HG03175 (cell line): ENCODE measurements around the gene TRAPPC1.
"Not testable (repeated sequence)": the region's sequence is repeated elsewhere in the genome, so short reads cannot be mapped to it uniquely, and the experiment has no call there.

ENCODE experiments used
- ATAC-seq: cut with Tn5 transposase; IDR thresholded peaks from one replicate; pipeline ENCODE4 v1.9.1; 2021; ENCODE audit warnings: mild to moderate bottlenecking, moderate library complexity; ENCODE audit not compliant: unreplicated experiment

The TRAPPC1 gene, protein sequence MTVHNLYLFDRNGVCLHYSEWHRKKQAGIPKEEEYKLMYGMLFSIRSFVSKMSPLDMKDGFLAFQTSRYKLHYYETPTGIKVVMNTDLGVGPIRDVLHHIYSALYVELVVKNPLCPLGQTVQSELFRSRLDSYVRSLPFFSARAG

DNA sequence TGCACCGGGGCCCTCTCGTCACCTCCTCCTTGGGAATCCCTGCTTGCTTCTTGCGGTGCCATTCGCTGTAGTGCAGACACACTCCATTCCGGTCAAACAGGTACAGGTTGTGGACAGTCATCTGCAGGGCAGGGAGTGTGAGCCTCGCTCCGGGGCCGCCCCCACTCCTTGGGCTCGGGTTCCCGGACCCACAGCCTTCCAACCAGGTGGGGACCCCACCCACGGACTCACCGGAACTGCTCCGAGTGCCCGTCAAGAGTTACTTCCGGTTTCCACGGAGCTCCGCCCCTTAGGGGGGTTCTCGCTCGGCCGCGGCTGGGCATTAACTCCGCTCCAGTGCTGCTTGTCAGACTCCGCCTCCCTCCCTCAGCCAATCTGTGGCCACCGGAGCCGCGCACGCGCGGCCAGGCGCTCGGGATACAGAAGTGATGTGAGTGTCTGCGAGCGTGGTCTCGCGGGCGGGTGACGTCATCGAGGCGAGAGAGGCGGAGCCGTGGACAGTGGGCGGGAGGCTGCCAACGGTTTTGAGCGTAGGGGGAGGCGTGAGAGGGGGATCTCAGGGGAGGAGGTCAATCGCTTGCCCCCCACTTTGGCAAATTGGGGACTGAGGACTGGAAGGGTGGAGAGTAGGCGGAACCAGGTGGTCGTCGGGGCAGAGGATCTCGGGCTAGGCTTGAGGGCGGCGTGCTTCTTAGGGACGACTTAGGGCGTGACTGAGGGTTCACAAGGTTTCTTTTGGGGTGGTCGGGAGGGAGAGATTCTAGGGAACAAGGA is at the start of gene TRAPPC1, which contains the start of gene CNTROB:
Gene TRAPPC1, minus strand, starts transcription at position 238 of the 774 bp plus-strand sequence. Its CDS starts 117 bp downstream, at position 121.
Gene CNTROB, plus strand, starts transcription at position 498 of the 774 bp plus-strand sequence. CDS start 874 bp downstream, outside the sequence.
- ATAC-seq: peak; percentile 94

DNA sequence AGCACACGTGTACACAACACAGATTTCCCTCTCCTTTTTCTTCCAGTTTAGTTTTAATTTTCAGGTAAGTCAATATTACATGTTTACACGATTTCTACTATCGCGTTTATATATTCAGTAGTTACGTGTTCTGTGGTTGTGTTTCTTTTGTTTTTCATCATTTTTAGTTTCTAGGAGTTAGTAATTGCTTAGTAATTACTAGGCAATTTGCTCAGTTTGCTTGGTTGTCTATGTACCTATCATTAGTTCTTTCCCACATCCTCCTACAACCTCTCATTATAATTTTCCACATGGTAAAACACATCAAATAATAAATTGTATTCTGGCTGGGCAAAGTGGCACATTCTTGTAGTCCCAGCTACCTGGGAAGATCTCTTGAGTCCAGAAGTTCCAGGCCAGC is 46.1 kb upstream of the TRAPPC1 start:
- no peak for ATAC-seq

DNA sequence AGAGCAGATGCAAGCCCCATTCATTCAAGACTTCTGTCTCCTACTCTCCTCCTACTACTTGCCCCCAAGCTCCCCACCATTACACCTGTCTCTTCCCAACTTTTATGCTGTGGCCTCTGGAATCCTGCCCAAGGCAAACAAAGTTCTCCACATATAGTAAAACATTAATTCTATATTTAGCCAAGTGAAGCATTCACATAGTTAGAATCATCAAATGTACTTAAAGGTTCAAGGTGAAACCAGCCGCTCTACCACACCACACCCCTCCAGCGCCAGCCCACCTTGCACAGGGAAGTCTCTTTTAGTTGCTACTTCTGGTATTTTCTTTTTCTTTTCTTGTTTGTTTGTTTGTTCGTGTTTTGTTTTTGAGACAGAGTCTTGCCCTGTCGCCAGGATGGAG is 45.3 kb upstream of the TRAPPC1 start:
- no peak for ATAC-seq

DNA sequence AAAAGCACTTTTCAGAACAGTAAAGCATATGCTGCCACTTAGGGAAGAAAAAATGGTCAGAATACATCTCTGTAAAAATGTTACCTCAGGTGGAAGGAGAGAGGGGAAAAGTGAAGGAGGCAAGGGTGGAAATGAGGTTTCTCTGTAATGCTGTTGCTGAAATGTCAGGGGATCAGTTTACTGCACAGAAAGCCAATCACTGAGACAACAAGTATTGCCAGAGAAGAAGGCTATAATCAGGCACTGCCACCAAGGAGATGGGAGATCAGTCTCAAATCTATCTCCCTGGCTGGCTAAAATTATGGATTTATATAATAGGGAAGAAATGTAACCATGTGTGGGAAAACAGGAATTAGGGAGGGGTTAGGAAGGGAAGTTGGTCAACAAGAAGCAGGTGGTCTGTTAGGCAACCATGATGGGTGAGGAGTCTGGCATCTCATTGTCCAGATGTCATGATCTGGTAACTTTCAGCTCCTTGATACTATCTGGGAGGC is 42.9 kb upstream of the TRAPPC1 start:
- no peak for ATAC-seq

DNA sequence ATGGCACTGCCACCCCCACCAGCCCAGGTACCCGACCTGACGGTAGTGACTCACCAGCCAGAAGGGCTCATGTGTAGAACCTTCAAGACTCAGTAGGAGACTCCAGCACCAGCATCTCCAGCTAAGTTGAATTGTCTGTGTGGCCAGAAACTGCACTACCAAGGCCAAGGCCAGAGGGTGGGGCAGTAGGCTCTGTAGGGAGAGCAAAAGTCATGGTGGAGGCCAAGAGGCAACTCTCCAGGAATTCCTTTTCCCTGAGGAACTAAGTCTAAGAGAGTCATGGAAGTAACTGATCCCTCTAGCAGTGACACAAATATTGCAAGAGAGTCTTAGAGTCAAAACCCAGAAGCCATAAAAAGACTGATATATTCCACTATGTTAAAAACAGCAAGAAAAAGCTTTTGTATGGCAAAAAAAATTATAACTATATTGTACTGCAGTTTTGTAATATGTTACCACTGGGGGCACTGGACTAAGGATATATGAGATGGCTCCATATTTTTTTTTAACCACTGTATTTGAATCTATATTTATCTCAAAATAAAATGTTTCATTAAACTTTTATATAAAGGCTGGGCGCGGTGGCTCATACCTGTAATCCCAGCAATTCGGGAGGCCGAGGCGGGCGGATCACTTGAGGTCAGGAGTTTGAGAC is 40.5 kb upstream of the TRAPPC1 start:
- ATAC-seq: no peak

DNA sequence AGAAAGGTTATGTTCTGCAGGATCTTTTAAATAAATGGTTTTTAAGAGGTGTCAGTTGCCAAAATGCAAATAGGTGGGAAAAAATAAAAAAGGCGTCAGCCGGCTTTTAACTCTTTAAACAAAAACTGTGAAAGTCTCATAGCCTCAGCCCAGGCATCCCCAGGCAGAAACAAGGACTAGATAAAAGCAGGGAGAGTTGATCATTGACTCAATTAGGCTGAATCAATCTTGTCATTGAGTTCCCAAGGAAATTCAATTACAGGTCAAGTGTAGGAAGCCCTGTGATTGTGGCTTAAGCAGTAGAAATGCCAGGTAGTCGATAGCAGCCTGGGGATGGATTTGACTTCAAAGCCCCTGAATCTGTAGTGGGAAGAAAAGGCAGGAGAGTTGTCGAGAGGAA is 39.9 kb upstream of the TRAPPC1 start:
- ATAC-seq: no peak

DNA sequence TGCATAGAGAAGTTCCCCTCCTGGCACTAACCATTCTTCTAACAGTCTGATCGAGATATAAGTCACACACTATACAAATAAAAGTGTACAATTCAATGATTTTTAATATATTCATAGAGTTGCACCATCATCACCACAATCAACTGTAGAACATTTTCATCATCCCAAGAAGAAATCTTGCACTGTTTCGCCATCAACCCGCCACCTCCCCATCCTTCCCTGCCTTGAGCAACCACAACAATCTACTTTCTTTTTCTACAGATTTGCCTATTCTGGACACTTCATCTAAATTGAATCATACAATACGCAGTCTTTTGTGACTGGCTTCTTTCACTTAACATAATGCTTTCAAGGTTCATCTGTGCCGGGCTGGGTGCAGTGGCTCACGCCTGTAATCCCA is 37.7 kb upstream of the TRAPPC1 start:
- no peak for ATAC-seq

DNA sequence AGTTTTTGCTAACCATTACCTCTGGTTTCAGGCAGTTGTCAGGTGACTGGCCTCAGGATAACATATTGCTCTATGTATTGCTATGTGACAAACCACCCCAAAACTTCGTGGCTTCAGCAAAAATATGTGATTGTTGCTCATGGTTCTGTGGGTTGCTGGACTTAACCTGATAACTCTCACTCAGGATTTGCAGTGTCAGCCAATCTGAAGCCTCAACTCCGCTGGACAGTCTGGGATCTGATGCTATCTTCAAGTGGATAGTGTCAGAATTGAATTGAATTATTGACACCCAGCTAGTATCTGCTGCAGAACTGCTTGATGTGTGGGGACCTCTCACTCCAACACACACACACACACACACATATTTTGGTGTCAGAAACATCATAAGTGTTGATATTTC is 36.0 kb upstream of the TRAPPC1 start:
- no peak for ATAC-seq

DNA sequence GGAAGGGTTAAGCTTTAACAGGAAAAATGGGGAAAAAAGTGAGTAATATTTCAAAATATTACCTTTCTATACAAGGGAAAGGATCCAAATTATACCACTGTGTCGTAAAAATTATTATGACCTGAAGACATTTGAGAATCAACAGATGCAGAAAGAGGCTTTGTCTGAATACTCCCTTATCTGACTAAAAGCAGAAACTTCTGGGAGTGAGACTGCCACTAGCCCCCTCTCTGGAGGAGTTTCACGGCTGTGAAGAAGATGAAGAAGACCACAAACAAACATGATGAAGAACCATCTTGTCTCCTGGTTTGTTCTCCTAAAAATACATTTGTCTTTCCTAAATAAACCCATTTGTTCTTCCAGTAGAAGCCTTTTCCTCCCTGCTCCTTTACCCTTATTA is 29.7 kb upstream of the TRAPPC1 start:
- no peak for ATAC-seq

DNA sequence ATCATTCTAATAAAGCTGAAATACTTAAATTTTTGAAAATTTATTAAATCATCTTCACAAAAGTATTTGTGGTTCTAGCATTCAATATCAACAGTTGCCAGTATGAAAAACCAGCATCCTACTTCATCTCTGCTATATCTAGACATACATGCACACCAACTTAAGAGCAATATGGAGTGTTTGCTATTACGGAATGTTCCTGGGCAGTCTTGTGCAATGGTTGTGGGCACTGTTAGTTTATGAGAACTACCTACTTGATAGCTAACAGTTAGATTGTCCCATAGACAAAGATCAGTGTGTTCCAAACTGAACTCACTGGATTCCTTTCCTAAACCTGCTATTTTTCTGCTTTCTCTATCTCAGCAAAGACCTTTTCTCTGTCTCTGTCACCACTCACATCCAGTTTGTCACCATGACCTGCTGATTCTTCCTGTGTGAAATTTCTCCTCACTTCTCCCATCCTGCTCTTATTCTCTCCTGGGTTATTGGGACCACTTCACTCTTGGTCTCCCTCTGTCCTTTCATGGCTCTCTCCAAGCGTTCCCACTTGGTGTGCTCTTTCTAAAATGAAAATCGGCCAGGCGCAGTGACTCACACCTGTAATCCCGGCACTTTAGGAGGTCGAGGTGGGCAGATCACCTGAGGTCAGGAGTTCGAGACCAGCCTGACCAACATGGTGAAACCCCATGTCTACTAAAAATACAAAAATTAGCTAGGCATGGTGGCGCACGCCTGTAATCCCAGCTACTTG is 27.9 kb upstream of the TRAPPC1 start:
- no peak for ATAC-seq

DNA sequence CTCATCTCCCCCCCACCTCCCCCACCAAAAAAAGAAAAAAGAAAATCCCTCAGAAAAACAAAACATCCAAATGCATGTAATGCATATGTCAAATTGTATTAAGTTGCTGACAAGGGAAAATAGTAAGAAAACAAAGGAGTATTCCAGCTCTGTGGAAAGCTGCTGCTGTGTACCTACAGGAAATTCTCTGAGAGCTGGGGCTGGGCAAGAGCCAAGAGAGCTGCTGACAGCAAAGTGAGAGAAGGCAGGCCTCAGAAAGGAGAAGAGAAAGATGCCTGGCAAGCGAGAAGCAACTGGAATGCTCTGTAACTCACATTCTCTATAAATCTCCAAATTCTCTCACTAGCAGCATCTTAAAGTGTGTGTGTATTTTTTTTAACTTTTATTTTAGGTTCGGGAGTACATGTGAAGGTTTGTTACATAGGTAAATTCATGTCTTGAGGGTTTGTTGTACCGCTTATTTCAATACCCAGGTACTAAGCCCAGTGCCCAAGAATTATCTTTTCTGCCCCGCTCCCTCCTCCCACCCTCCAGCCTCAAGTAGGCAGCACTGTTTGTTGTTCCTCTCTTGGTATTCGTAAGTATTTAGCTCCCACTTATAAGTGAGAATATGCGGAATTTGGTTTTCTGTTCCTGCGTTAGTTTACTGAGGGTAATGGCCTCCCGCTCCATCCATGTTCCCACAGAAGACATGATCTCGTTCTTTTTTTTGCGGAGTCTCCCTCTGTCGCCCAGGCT is 24.7 kb upstream of the TRAPPC1 start:
- ATAC-seq: no peak

DNA sequence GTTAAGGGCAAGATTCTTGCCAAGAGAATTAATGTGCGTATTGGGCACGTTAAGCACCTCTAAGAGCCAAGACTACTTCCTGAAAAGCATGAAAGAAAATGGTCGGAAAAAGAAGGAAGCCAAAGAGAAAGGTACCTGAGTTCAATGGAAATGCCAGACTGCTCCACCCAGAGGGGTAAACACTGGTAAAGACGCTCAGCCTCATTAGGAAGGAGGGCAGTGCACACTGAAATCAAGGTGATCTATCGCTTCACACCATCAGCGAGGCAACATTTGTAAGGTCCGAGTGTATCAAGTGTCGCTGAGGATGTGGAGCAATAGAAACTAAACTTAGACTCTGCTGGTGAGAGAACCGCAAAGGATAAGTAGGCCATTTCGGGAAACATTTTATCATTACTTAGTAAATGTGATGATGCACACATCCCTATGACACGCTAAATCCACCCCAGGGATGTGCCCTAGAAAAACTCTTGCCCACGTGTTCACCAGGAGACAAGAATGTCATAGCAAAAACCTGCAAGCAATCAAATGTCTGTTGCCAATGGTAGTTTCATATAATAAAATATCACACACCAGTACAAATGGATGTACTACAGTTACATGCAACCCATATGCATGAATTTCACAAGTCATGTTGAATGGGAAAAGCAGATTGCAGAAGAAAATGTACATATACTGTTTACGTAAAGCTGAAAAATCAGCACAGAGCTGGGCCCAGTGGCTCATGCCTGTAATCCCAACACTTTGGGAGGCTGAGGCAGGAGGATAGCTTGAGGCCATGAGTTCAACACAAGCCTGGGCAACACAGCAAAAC is 23.9 kb upstream of the TRAPPC1 start:
- ATAC-seq: no peak

DNA sequence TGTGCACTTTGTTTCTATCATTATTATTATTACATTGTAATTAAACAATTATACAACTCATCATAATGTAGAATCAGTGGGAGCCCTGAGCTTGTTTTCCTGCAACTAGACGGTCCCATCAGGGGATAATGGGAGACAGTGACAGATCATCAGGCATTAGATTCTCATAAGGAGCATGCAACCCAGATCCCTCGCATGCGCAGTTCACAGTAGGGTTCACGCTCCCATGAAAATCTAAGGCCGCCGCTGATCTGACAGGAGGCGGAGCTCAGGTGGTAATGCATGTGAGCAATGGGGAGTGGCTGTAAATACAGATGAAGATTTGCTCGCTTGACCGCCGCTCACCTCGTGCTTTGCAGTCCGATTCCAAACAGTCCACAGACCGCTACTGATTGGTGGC is 21.5 kb upstream of the TRAPPC1 start:
- not testable (repeated sequence) for ATAC-seq

DNA sequence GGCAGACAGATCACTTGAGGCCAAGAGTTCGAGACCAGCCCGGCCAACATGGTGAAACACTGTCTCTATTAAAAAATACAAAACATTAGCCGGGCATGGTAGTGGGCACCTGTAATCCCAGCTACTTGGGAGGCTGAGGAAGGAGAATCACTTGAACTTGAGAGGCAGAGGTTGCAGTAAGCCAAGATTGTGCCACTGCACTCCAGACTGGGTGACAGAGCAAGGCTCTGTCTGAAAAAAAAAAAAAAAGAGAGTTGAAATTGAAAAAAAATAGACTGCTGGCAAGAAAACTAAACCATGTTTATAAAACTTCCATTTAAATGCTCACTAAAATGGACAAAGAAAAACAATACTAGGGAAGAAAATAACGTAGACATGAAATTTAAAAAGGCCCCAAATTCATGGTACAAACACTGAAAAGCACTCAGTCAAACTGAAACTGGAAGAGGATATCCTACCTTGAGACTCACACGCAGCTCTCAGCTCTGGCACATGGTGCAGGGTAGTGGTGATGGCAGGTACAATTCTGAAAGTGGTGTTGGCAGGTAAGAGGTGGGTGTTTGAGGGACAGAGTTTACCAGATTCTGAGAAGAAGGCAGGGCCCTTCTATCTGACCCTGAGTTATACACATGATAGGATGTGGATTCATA is 19.5 kb upstream of the TRAPPC1 start:
- peak; percentile 60 for ATAC-seq

DNA sequence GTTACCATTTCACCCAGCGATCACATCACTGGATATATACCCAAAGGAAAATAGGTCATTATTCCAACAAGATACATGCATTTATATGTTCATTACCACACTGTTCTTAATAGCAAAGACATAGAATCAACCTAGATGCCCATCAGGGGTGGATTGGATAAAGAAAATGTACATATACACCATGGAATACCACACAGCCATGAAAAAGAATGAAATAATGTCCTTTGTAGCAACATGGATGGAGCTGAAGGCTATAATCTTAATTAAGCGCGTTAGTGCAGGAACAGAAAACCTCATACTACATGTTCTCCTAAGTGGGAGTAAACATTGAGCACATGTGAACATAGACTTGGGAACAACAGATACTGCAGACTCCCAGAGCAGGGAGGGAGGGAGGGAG is 18.8 kb upstream of the TRAPPC1 start:
- ATAC-seq: no peak

DNA sequence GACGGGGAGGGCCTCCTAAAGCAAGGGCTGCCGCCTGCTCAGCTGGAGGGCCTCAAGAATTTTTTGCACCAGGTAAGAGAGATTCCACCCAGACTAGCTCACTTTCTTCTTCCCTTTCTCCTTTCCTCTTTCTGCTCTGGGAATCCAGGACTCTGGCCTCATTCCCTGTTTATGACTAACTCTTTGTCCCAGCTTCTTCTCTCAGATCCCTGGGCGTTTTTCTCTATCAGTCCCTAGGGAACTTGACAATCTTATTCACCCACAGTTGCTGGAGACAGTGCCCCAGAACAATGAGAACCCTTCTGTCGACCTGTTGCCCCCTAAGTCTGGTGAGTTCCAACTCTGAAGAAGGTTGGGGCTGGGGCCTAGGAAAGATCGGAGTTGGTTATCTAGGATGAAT is 15.9 kb upstream of the TRAPPC1 start:
- ATAC-seq: no peak

DNA sequence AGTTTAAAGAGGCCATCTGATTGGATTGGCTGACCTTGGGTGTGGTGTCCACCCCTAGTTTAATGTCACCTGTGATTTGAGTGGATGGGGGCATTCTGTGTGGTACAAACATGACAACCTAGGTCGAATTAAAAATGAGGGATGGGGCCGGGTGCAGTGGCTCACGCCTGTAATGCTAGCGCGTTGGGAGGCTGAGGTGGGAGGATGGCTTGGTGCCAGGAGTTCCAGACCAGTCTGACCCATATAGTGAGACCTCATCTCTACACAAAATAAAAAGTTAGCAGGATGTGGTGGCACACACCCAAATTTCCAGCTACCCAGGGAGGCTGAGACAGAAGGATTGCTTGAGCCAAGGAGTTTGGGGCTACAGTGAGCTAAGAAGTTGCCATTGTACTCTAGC is 14.7 kb upstream of the TRAPPC1 start:
- no peak for ATAC-seq

DNA sequence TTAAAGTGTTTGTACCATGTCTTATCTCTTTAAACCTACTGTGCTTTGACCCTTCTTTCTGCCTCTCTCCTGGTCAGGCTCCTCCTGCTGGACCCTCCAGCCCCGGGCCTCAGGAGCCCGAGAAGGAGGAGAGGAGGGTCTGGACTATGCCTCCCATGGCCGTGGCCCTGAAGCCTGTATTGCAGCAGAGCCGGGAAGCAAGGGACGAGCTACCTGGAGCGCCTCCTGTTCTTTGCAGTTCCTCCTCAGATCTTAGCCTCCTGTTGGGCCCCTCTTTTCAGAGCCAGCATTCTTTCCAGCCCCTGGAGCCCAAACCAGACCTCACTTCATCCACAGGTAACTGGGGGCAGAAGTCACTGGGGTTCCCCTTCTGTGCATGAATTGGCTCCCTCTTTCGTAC is 13.9 kb upstream of the TRAPPC1 start:
- no peak for ATAC-seq

DNA sequence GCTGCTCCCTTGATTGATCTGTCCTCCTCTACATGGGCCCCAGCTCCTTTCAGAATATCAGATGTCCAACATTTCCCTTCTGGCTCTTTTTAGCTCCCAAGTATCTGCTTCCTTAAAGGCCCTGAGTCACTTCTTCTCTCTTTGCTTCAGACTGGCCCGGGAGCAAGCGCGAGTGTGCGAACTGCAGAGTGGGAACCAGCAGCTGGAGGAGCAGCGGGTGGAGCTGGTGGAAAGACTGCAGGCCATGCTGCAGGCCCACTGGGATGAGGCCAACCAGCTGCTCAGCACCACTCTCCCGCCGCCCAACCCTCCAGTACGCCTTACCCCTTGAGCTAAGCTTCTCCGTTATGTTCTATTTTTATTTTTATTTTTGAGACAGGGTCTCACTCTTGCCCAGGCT is 12.6 kb upstream of the TRAPPC1 start:
- no peak for ATAC-seq
